Upper lobe of right lung (tissue), 1 donor: ENCODE measurements around the gene CSMD2. TPM values are rescaled to one million over a fixed set of nuclear protein-coding genes. Genes with fewer than 3 reads are reported as not detected.

Experiments
- ATAC-seq: fragments of 200-7000 bp; cut with Tn5 transposase; one replicate; pipeline ENCODE4 v1.9.1; 2020; ENCODE audit warnings: mild to moderate bottlenecking, moderate library complexity
- DNase-seq: peaks from one replicate; pipeline ENCODE4 v3.0.0-alpha.2; 2020
- H3K27ac ChIP-seq: fragments of 200-600 bp; one replicate; pipeline ENCODE4 v1.8.0; 2022
- H3K27me3 ChIP-seq: fragments of 200-600 bp; one replicate; pipeline ENCODE4 v1.8.0; 2022; ENCODE audit warnings: mild to moderate bottlenecking
- H3K36me3 ChIP-seq: fragments of 200-600 bp; one replicate; pipeline ENCODE4 v1.8.0; 2022
- H3K4me1 ChIP-seq: fragments of 200-600 bp; one replicate; pipeline ENCODE4 v1.8.0; 2022
- H3K4me3 ChIP-seq: fragments of 200-600 bp; one replicate; pipeline ENCODE4 v1.8.0; 2022; ENCODE audit warnings: mild to moderate bottlenecking
- H3K9me3 ChIP-seq: fragments of 200-600 bp; one replicate; pipeline ENCODE4 v1.8.0; 2022
- intact Hi-C: fragments of 100-400 bp; cut with DNase I; formaldehyde crosslinking; loops from one replicate; pipeline ENCODE4 v1.11.0; 2022
- total RNA-seq: library from RNA; stranded (reverse); fragmentation: NEBNext Ultra II Directional; extraction: Animal tissue kit (Norgen Biotek cat#: 25700); gene quantifications from one replicate; pipeline ENCODE4 v1.2.1, GENCODE V29; 2021
- TF ChIP-seq, protein P1 (sequence below): fragments of 200-600 bp; IDR thresholded peaks from one replicate; pipeline ENCODE4 v1.8.0; 2022; ENCODE audit warnings: antibody characterized with exemption
- donor health status: DM: no; HTN: yes; CAD: no; lungs with severe emphysema.

The CSMD2 gene
- total RNA-seq, 1 donor from 2014 or later: 0.67 TPM

DNA sequence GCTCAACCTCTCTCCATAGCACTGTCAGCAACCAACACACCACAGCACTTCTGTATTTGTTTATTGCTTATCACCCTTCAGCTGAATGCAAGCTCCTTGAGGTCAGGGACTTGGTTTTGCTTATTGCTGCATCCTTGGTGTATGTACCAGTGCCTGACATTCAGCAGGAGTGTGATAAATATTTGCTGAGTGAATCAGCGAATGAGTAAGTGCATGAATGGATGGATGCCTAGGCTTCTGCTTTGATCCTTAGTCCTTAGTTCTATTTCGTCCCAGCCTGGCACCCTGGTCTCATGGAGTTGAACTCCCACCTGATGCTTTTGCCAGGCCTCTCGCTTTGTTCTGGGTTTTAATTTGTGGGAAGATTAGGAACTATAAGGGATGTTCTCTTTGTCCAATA is 604.4 kb downstream of the CSMD2 start:
- intact Hi-C loops: no loop called here
- H3K4me3 ChIP-seq: no peak overlapping the region
- H3K36me3 ChIP-seq: no peaks in the 10 kb centered on the region
- TF ChIP-seq, protein P1, sequence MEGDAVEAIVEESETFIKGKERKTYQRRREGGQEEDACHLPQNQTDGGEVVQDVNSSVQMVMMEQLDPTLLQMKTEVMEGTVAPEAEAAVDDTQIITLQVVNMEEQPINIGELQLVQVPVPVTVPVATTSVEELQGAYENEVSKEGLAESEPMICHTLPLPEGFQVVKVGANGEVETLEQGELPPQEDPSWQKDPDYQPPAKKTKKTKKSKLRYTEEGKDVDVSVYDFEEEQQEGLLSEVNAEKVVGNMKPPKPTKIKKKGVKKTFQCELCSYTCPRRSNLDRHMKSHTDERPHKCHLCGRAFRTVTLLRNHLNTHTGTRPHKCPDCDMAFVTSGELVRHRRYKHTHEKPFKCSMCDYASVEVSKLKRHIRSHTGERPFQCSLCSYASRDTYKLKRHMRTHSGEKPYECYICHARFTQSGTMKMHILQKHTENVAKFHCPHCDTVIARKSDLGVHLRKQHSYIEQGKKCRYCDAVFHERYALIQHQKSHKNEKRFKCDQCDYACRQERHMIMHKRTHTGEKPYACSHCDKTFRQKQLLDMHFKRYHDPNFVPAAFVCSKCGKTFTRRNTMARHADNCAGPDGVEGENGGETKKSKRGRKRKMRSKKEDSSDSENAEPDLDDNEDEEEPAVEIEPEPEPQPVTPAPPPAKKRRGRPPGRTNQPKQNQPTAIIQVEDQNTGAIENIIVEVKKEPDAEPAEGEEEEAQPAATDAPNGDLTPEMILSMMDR: no peak
- H3K27me3 ChIP-seq: no peaks in the 10 kb centered on the region
- H3K9me3 ChIP-seq: no peaks in the 10 kb centered on the region
- H3K4me1 ChIP-seq: no peaks in the 10 kb centered on the region
- ATAC-seq (no peak), DNase-seq (no peak)
- no peak overlapping the region for H3K27ac ChIP-seq

DNA sequence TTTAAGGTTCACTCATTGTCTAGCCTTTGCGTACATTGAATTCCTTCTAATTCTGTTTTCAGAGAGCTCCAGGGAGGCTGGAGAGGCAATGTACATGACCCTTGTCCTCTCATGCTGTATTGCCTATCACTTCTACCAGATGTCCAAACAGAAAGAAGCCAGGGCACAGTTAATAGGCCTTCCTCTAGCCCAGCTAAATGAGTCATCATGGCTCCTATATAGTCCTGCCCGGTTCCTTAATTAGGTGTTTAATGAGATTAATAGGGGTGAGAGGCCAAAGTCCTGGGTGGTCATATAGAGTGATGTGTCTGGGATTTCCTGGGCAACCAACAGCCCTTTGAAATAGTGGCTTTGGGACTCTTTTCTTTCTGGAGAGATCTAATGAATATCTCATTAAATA is 616.3 kb downstream of the CSMD2 start:
- ATAC-seq (no peak), DNase-seq (no peak)
- TF ChIP-seq, protein P1: no peak
- Histone ChIP-seq H3K27me3 (no peaks in the 10 kb centered on the region), H3K36me3 (no peaks in the 10 kb centered on the region), H3K9me3 (no peaks in the 10 kb centered on the region), H3K27ac (no peak overlapping the region), H3K4me1 (no peaks in the 10 kb centered on the region), H3K4me3 (no peak overlapping the region)
- intact Hi-C loops: no loop called here

DNA sequence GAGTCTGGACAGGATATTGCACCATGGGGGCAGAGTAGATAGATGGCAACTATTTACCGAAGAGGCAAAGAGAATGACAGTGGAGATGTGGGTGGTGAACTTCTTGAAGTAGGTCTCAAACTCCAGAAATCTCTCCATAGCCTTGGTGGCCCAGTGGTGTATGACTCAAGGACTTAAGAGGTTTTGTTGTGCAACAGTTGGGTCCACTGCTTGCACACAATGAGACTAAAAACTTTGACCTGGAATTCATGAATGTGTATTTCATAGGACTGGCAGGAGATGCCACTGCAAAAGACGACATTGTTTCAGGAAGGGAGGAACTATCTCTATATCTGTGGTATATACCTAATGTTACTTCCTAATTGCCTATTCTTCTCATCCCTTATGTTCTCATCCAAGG is 616.7 kb downstream of the CSMD2 start:
- Histone ChIP-seq H3K27ac (no peak overlapping the region), H3K27me3 (no peaks in the 10 kb centered on the region), H3K36me3 (no peaks in the 10 kb centered on the region), H3K4me3 (no peak overlapping the region), H3K4me1 (no peaks in the 10 kb centered on the region), H3K9me3 (no peaks in the 10 kb centered on the region)
- DNase-seq: no peak
- intact Hi-C loops: no loop called here
- TF ChIP-seq, protein P1: no peak
- no peak for ATAC-seq

DNA sequence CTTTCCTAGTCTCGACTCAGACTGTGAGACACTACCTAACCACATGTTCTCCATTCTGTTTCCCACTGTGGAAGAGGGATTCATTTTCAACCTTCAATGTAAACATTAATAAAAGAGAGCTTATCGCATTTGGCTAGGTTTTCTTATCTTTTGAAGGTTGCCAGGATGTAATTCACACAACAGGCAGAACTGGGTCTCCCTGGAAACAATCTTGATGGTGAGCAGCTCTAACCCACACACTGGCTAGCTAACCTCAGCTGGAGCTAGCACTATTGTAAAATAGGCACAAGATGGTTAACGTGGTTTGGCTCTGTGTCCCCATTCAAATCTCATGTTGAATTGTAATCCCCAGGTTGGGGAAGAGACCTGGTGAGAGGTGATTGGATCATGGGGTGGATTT is 617.5 kb downstream of the CSMD2 start:
- no peaks in the 10 kb centered on the region for H3K27me3 ChIP-seq
- TF ChIP-seq, protein P1: no peak
- H3K4me3 ChIP-seq: no peak overlapping the region
- ATAC-seq: no peak
- H3K9me3 ChIP-seq: no peaks in the 10 kb centered on the region
- H3K27ac ChIP-seq: no peak overlapping the region
- no peaks in the 10 kb centered on the region for H3K36me3 ChIP-seq
- DNase-seq: no peak
- intact Hi-C loops: no loop called here
- no peaks in the 10 kb centered on the region for H3K4me1 ChIP-seq

DNA sequence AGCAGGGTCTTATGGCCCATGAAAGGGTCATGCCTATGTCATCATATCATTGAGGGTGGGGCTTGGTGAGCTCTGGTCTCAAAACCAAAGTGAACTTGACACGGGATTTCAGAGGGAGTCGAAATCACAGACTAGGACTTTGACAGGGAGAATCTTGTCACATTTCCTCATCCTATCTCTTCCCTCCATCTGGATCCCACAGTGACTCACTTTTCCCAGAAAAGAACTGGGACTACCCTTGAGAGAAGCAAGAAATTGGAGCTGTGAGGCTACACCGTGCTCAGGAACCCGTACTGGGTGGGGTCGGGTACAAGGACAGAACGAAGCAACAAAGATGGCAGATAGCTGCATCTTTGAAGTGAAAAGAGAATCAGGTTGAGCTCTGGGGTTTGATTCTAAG is 623.1 kb downstream of the CSMD2 start:
- TF ChIP-seq, protein P1: no peak
- Histone ChIP-seq H3K27me3 (no peaks in the 10 kb centered on the region), H3K4me1 (no peaks in the 10 kb centered on the region), H3K4me3 (no peak overlapping the region), H3K9me3 (no peaks in the 10 kb centered on the region), H3K27ac (no peak overlapping the region), H3K36me3 (no peaks in the 10 kb centered on the region)
- intact Hi-C loops: no loop called here
- DNase-seq: no peak
- ATAC-seq: no peak

DNA sequence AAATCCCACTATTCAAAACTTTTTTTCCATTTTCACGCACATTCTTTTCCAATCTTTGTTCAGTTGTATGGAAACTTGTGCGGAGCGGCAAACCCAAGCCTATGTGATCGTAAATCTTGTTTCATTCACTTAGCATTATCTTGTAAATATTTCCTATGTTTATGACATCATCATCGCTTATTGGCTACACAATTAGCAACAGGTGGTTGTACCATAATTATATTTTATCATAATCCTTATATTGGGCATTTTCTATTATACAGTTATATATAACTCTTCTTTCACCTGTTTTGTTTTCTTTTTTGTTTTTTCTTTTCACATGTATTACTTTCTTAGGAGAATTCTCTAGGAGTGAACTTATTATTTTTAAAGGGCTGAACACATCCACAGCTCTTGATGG is 627.1 kb downstream of the CSMD2 start:
- intact Hi-C loops: no loop called here
- no peaks in the 10 kb centered on the region for H3K27me3 ChIP-seq
- no peaks in the 10 kb centered on the region for H3K9me3 ChIP-seq
- H3K4me1 ChIP-seq: no peaks in the 10 kb centered on the region
- no peak overlapping the region for H3K4me3 ChIP-seq
- ATAC-seq: no peak
- TF ChIP-seq, protein P1: no peak
- no peak for DNase-seq
- no peaks in the 10 kb centered on the region for H3K36me3 ChIP-seq
- no peak overlapping the region for H3K27ac ChIP-seq
